ENCODE data around the gene MGAT5. TPM values are rescaled to one million over a fixed set of nuclear protein-coding genes. Genes with fewer than 3 reads are reported as not detected.

MGAT5 gene
- total RNA-seq, 2 experiments from 2014 or later: 48.5 to 54.3 TPM

DNA sequence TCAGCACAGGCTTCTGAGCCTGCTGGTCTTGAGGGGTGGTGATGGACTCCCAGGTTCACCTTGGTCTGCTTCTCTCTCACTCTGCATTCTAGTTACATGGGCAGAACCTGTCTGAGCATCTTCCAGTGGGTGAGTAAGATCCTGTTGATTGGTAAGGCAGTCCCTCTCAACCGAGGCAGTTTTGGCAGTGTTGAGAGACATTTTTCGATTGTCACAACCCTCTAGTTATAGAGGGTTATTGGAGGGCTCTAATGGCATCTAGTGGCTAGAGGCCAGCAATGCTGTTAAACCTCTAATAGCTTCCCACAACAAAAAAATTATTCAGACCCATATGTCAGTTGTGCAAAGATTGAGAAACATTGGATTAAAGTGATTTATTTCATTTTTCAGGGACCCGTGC, 9.3 kb upstream of the MGAT5 start:
- ChIA-PET CTCF (interaction anchor here (0.8 to 5.0 kb wide), 27 partner anchors 9 to 676 kb away, joined by 3 to 109 read pairs (median 11); partner anchors contain the start of gene MGAT5), POLR2A (interaction anchor here (1.3 kb wide), 1 partner anchor 126 kb away, joined by 3 read pairs; no protein-coding TSS in a partner anchor)
- Mint-ChIP-seq H3K9me3 (ENCODE audit: insufficient read depth) (no peaks in the 10 kb centered on the region), H3K4me1 (ENCODE audit: low read depth) (peaks cover 71% of the 10 kb centered on the region), H3K4me3 (no peak overlapping the region), H3K36me3 (ENCODE audit: low read depth) (peaks cover 7% of the 10 kb centered on the region), H3K27ac (peak overlapping the region; percentile 50), H3K27me3 (ENCODE audit: low read depth) (no peaks in the 10 kb centered on the region)
- ATAC-seq (no peak), DNase-seq (no peak)

DNA sequence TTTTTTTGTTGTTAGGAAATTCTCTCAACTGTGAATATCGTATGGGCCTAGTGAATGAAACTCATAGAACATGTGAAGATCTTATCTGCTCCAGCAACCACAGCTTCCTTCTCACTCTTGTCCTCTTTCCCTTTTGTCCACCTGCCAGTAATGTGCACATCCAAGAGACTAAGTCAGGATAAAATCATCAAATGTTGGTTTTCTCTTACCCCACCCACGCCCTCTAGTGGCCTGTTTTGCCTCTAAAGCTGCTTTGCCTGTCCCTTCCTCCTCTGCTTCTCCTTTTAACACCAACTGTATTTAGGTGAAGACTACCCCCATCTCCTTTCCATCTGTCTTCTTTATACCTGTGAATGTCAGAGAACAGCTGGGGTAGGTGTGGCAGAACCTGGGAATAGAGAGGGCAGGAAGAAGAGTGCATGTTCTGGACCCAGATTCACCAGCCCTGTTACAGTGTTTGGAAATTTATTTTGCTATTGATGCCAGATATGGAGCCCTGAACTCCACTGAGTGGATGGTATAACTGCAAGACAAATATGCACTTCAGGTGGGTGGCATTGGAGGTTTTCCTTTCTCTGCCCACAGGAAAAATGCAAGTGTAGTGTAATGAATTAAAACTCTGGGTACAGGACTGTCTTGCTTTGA, 8.4 kb upstream of the MGAT5 start:
- Mint-ChIP-seq H3K4me3 (peak overlapping the region; percentile 5), H3K27me3 (ENCODE audit: low read depth) (no peaks in the 10 kb centered on the region), H3K36me3 (ENCODE audit: low read depth) (peaks cover 11% of the 10 kb centered on the region), H3K4me1 (ENCODE audit: low read depth) (peaks cover 79% of the 10 kb centered on the region), H3K27ac (peak overlapping the region; percentile 33), H3K9me3 (ENCODE audit: insufficient read depth) (no peaks in the 10 kb centered on the region)
- ChIA-PET CTCF (interaction anchor here (0.6 to 5.0 kb wide), 39 partner anchors 8 to 675 kb away, joined by 3 to 109 read pairs (median 5); partner anchors contain the start of gene MGAT5), POLR2A (interaction anchor here (0.9 to 1.4 kb wide), 3 partner anchors 11 to 127 kb away, joined by 3 to 7 read pairs (median 3); no protein-coding TSS in a partner anchor)
- ATAC-seq (peak; percentile 63), DNase-seq (peak; percentile 88)

DNA sequence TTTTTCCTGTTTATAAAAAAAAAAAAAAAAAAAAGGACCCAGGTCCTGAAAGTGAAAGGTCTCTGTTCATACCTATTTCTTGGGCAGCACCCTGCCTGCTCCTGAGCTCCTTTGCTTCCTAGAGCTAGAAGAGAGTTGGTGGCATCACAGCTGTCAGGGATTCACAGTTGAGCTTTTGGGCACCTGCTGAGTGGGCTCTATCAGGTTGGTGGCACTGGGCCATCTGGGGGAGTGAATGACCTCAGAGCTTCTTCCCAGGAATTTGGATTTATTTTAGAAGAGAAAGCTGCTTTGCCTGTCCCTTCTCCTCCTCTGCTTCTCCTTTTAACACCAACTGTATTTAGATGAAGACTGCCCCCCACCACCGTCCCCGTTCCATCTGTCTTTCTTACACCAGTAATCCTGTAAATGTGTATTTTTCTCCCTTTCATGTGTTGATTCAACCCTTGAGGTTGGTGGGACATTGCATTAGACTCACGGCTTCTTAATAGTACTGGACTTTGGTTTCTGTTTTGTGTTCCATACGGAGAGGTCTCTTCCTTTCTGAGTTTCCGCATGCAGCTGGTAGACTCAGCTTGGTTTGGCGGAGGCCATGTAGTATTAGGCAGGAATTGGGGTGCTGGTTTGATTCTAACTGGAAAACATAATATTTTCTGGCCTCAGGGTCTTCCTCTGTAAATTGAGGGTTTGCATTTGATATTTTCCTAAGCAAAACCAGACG, 7.6 kb upstream of the MGAT5 start:
- no peaks in the 10 kb centered on the region for H3K9me3 Mint-ChIP-seq (ENCODE audit: insufficient read depth)
- peaks cover 14% of the 10 kb centered on the region for H3K36me3 Mint-ChIP-seq (ENCODE audit: low read depth)
- H3K4me3 Mint-ChIP-seq: peak overlapping the region; percentile 30
- H3K27ac Mint-ChIP-seq: peak overlapping the region; percentile 27
- H3K4me1 Mint-ChIP-seq (ENCODE audit: low read depth): peaks cover 88% of the 10 kb centered on the region
- peak; percentile 9 for ATAC-seq
- H3K27me3 Mint-ChIP-seq (ENCODE audit: low read depth): no peaks in the 10 kb centered on the region
- ChIA-PET CTCF (interaction anchor here (0.6 to 5.0 kb wide), 34 partner anchors 8 to 206 kb away, joined by 3 to 109 read pairs (median 8); partner anchors contain the start of gene MGAT5), POLR2A (interaction anchor here (0.9 to 1.4 kb wide), 2 partner anchors 12 to 127 kb away, joined by 3 to 7 read pairs; no protein-coding TSS in a partner anchor)
- DNase-seq: no peak

DNA sequence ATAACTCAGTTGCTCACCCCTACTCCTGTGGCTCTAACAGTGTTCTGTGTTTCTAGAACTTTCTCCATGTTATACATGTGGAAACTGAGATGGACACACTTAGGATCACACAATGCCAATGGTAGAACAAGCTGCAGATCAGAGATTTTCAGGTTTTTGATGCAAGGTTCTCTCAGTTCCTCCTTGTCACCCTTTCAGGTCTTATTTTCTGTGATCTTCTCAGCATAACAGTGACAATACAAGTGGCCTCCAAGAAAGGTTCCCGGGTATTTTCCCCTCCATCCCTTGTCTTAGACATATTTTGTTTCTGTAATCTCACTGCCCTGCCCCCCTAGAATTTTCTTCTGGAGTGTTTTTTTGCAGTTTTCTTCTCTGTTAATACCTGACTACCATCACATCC, 6.2 kb upstream of the MGAT5 start:
- POLR2A ChIA-PET: no interaction called here
- H3K4me3 Mint-ChIP-seq: no peak overlapping the region

DNA sequence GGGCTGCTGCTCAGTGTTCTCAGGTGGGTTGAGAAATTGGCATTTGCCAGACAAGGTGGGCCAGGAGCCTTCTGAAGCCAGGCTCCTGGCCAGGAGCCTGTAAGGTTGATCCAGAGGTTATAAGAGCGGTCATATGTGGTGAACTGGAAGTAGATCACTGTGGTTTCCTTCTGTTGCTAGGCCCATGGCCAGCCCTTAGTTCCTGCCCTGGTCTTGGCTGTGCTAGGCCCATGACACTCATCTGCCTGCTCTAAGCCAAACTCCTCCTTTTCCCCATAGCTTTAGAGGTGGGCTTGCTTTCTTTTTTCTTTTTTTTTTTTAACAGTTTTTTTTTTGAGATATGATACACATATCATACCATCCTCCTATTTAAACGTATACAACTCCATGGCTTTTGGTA, 5.0 kb upstream of the MGAT5 start:
- Mint-ChIP-seq H3K4me1 (ENCODE audit: low read depth) (peaks cover 97% of the 10 kb centered on the region), H3K9me3 (ENCODE audit: insufficient read depth) (no peaks in the 10 kb centered on the region), H3K4me3 (no peak overlapping the region), H3K27me3 (ENCODE audit: low read depth) (no peaks in the 10 kb centered on the region), H3K27ac (no peak overlapping the region), H3K36me3 (ENCODE audit: low read depth) (peaks cover 28% of the 10 kb centered on the region)
- POLR2A ChIA-PET: no interaction called here
- ATAC-seq (no peak), DNase-seq (no peak)
- CTCF ChIA-PET: interaction anchor here (0.7 to 1.3 kb wide), 3 partner anchors 9 to 41 kb away, joined by 3 read pairs; no protein-coding TSS in a partner anchor

More for the DNA sequence above, 6.2 kb upstream of the MGAT5 start:
- CTCF ChIA-PET: no interaction called here
- peaks cover 96% of the 10 kb centered on the region for H3K4me1 Mint-ChIP-seq (ENCODE audit: low read depth)
- H3K36me3 Mint-ChIP-seq (ENCODE audit: low read depth): peaks cover 21% of the 10 kb centered on the region
- DNase-seq (no peak), ATAC-seq (no peak)
- no peaks in the 10 kb centered on the region for H3K27me3 Mint-ChIP-seq (ENCODE audit: low read depth)
- no peak overlapping the region for H3K27ac Mint-ChIP-seq
- no peaks in the 10 kb centered on the region for H3K9me3 Mint-ChIP-seq (ENCODE audit: insufficient read depth)

DNA sequence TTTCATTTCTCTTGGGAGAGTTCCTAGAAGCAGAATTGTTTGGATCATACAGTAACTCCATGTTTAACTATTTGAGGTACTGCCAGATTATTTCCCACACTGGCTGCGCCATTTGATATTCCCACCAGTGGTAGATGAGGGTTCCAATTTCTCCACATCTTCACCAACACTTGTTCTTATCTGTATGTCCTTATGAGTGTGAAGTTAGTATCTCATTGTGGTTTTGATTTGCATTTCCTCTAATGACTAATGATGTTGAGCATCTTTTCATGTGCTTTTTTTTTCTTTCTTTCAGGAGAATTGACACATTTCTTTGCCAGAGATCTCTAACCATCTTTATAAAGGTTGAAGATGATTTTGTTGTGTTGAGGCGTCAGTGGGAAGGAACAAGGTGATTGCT, 4.1 kb upstream of the MGAT5 start:
- H3K36me3 Mint-ChIP-seq (ENCODE audit: low read depth): peaks cover 36% of the 10 kb centered on the region
- H3K27ac Mint-ChIP-seq: peak overlapping the region; percentile 21
- no peaks in the 10 kb centered on the region for H3K9me3 Mint-ChIP-seq (ENCODE audit: insufficient read depth)
- no peaks in the 10 kb centered on the region for H3K27me3 Mint-ChIP-seq (ENCODE audit: low read depth)
- POLR2A ChIA-PET: no interaction called here
- H3K4me1 Mint-ChIP-seq (ENCODE audit: low read depth): peaks cover 97% of the 10 kb centered on the region
- DNase-seq: no peak
- ATAC-seq: no peak
- H3K4me3 Mint-ChIP-seq: no peak overlapping the region
- CTCF ChIA-PET: interaction anchor here (1.0 to 1.7 kb wide), 3 partner anchors 18 to 162 kb away, joined by 3 to 21 read pairs (median 4); no protein-coding TSS in a partner anchor

DNA sequence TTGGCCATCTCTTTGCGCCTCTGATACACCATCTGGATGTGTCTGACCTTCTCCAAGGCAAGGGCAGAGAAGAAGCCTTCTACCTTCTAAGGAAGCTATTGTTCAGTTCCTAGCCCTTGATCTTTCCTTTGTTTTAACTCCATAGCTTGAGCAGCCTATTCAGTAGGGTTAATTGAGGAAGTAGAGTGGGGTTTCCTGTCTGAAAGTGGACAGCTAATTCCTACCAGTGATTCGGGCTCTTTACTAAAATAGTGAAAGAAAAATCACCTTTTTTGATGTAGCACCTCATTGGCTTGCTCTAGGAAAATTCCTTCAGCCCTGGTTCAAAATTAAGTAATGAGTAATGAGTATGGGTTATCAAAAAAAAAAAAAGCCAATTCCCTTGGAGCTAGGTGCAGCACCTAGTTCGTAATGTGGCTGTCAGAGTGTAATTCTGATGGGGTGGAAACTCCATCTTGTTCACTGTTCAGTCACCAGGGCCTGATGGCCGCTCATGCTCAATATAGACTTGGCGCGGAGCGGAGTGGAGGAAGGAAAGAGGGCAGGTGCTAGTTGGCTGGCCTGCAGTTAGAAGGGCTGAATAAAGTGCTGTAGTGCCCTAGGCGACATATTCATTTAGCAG, 2.9 kb upstream of the MGAT5 start:
- no peak for DNase-seq
- no peak for ATAC-seq
- ChIA-PET CTCF (interaction anchor here (0.7 to 1.7 kb wide), 13 partner anchors 12 to 161 kb away, joined by 3 to 21 read pairs (median 4); no protein-coding TSS in a partner anchor), POLR2A (interaction anchor here (0.8 kb wide), 1 partner anchor 23 kb away, joined by 3 read pairs; no protein-coding TSS in a partner anchor)
- Mint-ChIP-seq H3K9me3 (ENCODE audit: insufficient read depth) (no peaks in the 10 kb centered on the region), H3K4me3 (no peak overlapping the region), H3K27me3 (ENCODE audit: low read depth) (peaks cover 2% of the 10 kb centered on the region), H3K4me1 (ENCODE audit: low read depth) (peaks cover 92% of the 10 kb centered on the region), H3K36me3 (ENCODE audit: low read depth) (peaks cover 43% of the 10 kb centered on the region), H3K27ac (no peak overlapping the region)

DNA sequence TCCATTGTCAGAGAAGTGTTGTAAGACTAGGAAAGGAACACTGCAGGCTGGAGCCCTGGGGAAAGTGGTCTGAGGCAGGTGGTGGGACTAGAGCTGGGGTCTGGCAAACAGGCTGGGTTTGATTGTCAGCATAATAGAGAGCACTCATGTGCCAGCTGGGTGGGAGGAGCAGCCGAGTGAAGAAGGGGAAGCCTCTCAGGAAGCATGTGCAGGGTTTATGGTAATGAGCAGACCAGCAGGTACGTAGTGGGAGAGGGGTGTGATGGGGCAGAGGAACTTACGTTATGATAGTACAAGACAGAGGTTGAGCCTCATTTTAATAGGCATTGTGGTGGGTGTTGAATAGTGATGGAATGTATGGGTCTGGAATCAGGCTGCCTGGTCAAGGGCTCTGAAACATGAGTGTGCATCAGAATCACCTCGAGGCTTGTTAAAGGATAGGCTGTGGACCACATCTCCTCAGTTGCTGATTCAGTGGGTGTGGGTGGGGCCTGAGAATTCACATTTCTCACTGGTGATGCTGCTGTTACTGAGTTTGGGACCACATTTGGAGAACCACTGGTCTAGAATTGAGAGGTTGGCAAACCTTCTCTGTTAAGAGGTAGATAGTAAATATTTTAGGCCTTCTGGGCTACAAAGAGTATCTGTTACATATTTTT, 1.7 kb upstream of the MGAT5 start:
- DNase-seq (no peak), ATAC-seq (no peak)
- CTCF ChIA-PET: interaction anchor here (1.2 to 4.5 kb wide), 4 partner anchors 8 to 159 kb away, joined by 4 to 29 read pairs (median 21); no protein-coding TSS in a partner anchor
- H3K4me3 Mint-ChIP-seq: no peak overlapping the region
- H3K36me3 Mint-ChIP-seq (ENCODE audit: low read depth): peaks cover 46% of the 10 kb centered on the region
- peak overlapping the region; percentile 4 for H3K27ac Mint-ChIP-seq
- POLR2A ChIA-PET: no interaction called here
- peaks cover 2% of the 10 kb centered on the region for H3K27me3 Mint-ChIP-seq (ENCODE audit: low read depth)
- H3K4me1 Mint-ChIP-seq (ENCODE audit: low read depth): peaks cover 93% of the 10 kb centered on the region
- no peaks in the 10 kb centered on the region for H3K9me3 Mint-ChIP-seq (ENCODE audit: insufficient read depth)

DNA sequence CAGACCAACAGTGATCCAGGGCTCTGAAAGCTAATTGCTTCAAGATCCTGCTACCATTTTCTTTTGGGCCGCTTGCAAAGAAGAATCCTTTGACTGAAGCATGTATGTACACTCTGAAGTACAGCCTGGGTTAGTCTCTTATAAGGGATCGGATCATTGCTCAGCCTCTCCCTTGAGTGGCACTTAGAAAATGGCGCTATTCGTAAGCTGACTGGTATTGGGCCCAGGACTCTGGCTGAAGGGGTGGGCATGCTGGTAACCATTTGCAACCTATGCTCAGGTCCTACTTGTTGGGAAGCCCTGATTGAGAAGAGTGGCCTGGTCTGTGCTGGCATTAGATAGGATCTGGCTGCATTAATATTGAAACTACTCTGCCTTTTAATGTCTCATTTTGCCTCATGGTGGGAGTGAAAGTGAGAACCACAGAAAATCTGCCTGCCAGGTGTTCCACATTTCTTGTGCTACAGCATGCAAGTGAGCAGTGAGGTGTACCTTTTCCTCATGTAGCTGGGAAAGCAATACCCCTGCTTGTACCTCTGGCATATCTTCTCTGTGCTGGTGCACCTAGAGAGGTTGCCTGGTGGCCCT, 661 bp upstream of the MGAT5 start:
- Mint-ChIP-seq H3K4me3 (no peak overlapping the region), H3K36me3 (ENCODE audit: low read depth) (peaks cover 41% of the 10 kb centered on the region), H3K4me1 (ENCODE audit: low read depth) (peaks cover 93% of the 10 kb centered on the region), H3K27me3 (ENCODE audit: low read depth) (peaks cover 2% of the 10 kb centered on the region), H3K9me3 (ENCODE audit: insufficient read depth) (no peaks in the 10 kb centered on the region), H3K27ac (no peak overlapping the region)
- ChIA-PET POLR2A (interaction anchor here (1.0 to 1.3 kb wide), 2 partner anchors 9 to 37 kb away, joined by 3 to 4 read pairs; no protein-coding TSS in a partner anchor), CTCF (interaction anchor here (1.1 to 4.5 kb wide), 7 partner anchors 9 to 158 kb away, joined by 3 to 29 read pairs (median 5); no protein-coding TSS in a partner anchor)
- DNase-seq (no peak), ATAC-seq (peak; percentile 20)

DNA sequence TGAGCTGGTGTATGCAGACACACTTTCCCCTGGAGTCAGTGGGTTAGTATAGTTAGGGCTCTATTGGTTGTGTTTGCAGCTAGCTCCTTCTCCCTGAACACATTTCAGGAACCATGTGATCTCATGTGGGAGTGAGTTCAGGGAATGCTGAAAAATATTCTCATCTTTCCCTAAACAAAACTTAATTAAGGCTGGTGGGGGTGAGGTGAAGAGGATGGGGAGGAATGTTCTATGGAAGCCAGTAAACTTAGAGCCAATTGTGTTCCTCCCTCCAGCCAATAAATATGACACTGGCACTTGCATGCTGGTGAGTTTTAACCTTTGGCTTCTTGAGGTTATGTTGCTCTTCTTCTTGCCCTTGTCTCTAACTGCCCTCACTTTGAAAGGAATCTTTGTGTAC, 952 bp downstream of the MGAT5 start:
- peaks cover 37% of the 10 kb centered on the region for H3K36me3 Mint-ChIP-seq (ENCODE audit: low read depth)
- no peaks in the 10 kb centered on the region for H3K9me3 Mint-ChIP-seq (ENCODE audit: insufficient read depth)
- H3K27ac Mint-ChIP-seq: no peak overlapping the region
- H3K4me3 Mint-ChIP-seq: no peak overlapping the region
- H3K4me1 Mint-ChIP-seq (ENCODE audit: low read depth): peaks cover 93% of the 10 kb centered on the region
- peaks cover 2% of the 10 kb centered on the region for H3K27me3 Mint-ChIP-seq (ENCODE audit: low read depth)
- POLR2A ChIA-PET: no interaction called here
- DNase-seq (no peak), ATAC-seq (no peak)
- CTCF ChIA-PET: interaction anchor here (1.8 to 4.5 kb wide), 4 partner anchors 11 to 157 kb away, joined by 4 to 29 read pairs (median 21); no protein-coding TSS in a partner anchor

DNA sequence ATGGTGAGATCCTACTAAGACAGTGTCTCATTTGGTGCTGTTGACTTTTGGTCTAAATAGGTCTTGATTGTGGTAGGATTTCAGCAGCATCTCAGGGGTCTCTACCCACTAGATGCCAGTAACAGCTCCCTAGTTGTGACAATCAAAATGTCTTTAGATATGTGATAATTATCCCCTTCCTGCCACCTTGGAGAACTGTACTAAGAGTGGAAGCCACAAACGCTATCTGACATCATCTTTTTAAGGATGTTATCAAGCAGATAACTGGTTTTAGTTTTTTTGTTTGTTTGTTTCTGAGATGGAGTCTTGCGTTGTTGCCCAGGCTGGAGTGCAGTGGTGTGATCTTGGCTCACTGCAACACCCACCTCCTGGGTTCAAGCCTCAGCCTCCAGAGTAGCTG, 3.1 kb downstream of the MGAT5 start:
- POLR2A ChIA-PET: no interaction called here
- Mint-ChIP-seq H3K27ac (no peak overlapping the region), H3K27me3 (ENCODE audit: low read depth) (peaks cover 2% of the 10 kb centered on the region), H3K4me1 (ENCODE audit: low read depth) (peaks cover 95% of the 10 kb centered on the region), H3K4me3 (no peak overlapping the region), H3K36me3 (ENCODE audit: low read depth) (peaks cover 38% of the 10 kb centered on the region), H3K9me3 (ENCODE audit: insufficient read depth) (no peaks in the 10 kb centered on the region)
- DNase-seq (no peak), ATAC-seq (no peak)
- CTCF ChIA-PET: interaction anchor here (0.8 to 2.9 kb wide), 5 partner anchors 11 to 138 kb away, joined by 3 to 18 read pairs (median 4); no protein-coding TSS in a partner anchor

All from activated CD8-positive, alpha-beta T cell treated with anti-CD3 and anti-CD28 coated beads, Interleukin-2, amount 10 ng/mL, durations not matched to agents 7 days and 5 days (primary cell).